NOMO-1 treated with dmso at 0.1 percent for 144 hours (cell line): ENCODE data around the gene PRRC2B.
"Not testable (repeated sequence)": the region's sequence is repeated elsewhere in the genome, so short reads cannot be mapped to it uniquely, and the experiment has no call there.

Experiments used
- DNase-seq: peaks from one replicate; lab custom pipeline; 2025; ENCODE audit not compliant: unreplicated experiment; lab: John Stamatoyannopoulos, UW

The PRRC2B gene

GRCh38 chr9:131386281-131386680 lies 7.6 kb upstream of the PRRC2B start:
- DNase-seq = no peak

DNA sequence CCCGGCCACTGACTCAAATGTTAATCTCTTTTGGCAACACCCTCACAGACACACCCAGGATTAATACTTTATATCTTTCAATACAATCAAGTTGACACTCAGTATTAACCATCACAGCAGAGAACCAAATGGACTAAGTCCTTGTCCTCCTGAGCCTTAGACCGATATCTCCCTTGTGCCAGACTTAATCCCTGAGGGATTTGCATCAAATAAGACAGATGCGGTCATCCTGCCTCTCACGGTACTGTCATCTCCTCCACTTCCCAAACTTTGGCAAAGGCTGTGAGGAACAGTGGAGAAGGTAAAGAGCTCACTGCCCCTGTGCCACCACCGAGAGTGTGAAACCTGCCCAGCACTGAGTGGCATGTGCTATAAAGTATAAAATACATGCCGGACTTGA lies 6.5 kb upstream of the PRRC2B start:
- no peak for DNase-seq

DNA sequence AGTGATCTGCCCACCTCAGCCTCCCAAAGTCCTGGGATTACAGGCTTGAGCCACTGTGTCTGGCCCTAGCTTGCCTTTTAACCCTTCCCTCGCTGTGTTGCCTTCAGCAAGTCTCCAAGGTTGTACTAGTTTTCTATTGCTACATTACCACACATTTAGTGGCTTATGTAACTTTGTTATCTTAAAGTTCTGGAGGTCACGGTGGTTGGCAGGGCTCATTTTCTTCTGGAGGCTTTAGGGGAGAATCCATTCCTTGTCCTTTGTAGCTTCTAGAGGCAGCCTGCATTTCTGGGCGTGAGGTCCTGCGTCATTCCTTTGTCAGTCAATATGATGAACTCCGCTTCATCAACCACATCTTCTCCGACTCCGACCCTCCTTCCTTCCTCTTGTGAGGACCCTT lies 2.9 kb upstream of the PRRC2B start:
- DNase-seq = no peak

DNA sequence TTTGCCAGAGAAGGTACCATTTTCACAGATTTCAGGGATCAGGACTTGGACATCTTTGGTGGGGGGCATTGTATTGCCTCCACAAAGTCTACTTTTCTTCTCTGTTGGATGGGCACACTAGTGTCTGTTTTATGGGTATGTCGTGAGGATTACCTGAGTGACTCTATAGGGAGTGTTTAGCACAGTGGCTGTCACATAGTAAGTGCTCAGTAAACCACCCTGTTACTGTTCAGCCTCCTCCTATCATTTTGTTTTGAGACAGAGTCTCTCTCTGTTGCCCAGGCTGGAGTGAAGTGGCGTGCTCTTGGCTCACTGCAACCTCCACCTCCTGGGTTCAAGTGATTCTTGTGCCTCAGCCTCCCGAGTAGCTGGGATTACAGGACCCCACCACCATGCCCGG lies 2.4 kb upstream of the PRRC2B start:
- DNase-seq = no peak

- DNase-seq = no peak
Measured at GRCh38 chr9:131394464-131395156, 724 bp downstream of the PRRC2B start.

DNA sequence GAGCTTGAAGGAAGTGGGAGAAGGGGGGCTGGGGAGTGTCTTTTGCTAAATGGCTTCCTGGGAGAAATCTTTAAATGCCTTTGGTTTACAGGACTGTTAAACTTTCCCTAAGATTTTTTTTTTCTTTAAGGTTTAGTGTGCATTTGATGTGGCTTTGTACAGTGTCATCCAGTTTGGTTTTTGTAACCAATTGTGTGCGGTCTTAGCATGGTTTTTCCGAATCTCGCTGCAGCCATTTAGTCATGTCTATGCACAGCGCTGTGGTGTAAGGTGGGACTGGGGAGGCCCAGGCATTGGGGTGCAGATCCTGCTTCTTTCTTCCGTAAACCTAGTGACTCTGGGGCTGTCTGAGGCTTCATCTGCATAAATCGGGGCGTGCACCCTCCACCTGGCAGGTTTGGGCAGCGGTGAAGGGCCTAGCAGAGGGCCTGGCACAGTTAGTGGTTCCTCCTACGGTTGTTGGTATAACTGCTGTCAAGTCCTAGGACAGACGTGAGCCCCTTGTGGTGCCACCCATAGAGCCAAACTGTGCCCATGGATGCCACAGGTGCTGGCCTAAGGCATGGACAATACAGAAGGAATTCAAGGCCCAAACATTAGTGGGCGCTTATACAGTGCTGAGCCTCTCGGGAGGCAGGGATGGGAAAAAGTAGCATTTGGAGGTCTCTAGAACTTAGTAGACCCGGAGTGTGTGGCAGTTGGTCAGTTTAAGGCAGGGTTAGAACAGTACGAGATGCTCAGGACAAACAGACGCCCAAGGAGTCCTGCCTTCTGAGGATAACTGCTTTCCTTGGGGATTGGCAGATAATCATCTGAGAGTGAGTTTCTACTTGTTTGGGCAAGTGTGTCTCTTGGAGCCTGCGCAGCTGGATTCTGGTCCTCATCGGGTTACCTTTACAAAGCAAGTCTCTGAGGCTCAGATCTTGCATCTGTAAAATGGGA lies 1.5 kb downstream of the PRRC2B start:
- peak; percentile 49 for DNase-seq

GRCh38 chr9:131396099-131396479 lies 2.2 kb downstream of the PRRC2B start:
- not testable (repeated sequence) for DNase-seq

DNA sequence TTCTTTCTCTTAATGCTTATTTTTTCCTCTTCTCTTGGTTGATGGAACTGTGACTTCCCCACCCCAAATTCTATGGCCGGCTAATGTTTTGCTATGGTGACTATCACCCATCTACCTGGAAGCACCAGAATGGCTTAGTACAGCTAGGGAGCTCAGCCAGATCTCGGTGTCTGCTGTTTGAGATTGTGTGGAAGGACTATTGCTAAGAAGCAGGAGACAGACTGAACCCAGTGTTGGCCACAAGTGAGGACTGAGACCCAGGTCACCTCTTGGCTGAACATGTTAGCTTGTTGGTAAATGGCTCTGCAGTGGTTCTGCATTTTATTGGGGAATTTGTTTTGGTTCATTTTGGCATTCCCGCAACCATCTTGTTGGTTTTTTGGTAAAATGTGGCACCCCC lies 2.7 kb downstream of the PRRC2B start:
- no peak for DNase-seq

DNA sequence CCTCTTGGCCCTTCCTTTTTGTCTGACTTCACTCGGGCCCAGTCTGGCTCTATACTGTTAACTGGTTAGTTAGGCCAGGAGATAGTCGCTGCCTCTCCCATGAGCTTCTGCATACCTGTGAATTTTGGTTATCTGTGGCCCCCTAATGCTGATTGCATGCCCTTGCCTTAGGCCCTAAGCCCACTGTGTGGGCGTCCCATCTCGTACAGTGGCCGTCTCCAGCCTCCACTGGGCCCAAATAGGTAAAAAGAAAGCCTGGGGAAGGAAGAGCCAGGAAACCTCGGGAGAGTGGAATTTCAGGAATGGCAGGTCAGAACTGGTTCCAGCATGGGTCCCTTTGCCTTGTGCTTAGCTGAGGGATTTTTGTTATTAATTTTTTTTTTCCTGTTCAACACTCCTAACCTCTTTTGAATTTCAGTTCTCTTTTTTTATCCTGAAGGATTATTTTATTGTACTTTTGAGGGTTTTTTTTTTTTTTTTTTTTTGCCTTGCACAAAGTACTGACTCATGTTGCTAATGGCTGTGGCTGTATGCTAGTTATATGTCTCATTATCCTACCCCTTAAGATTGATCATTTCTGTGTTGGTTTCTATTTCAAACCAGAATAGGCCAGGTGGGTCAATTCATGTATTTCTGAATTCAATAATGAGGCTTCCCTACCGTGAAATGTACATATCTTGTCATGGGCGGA lies 3.4 kb downstream of the PRRC2B start:
- DNase-seq = peak; percentile 21

- peak; percentile 41 for DNase-seq
Measured at GRCh38 chr9:131398204-131398603, 4.3 kb downstream of the PRRC2B start.

DNA sequence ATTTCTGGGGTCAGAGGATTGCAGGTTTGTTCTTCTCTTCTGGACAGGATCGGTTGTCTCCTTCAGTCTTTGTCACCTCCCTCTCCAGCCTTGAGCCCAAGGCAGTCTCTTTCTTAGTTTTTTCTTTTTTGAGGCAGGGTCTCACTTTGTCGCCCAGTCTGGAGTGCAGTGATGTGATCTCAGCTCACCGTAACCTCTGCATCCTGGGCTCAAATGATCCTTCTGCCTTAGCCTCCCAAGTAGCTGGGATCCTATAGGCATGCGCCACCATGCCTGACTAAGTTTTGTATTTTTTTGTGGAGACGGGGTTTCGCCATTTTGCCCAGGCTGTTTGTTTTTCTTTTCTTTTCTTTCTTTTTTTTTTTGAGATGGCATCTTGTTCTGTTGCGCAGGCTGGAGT lies 6.1 kb downstream of the PRRC2B start:
- no peak for DNase-seq

GRCh38 chr9:131400627-131401026 lies 6.7 kb downstream of the PRRC2B start:
- no peak for DNase-seq

DNA sequence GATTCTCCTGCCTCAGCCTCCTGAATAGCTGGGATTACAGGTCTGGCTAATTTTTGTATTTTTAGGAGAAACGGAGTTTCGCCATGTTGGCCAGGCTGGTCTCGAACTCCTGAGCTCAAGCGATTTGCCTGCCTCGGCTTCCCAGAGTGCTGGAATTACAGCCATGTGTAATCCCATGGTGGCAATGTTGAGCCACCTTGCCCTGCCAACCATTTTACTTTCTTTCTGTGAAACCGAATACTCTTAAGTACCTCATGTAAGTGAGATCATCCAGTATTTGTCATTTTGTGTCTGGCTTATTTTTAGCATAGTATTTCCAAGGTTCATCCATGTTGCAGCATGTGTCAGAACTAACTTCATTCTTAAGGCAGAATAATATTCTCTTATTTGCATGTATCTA lies 8.2 kb downstream of the PRRC2B start:
- no peak for DNase-seq

DNA sequence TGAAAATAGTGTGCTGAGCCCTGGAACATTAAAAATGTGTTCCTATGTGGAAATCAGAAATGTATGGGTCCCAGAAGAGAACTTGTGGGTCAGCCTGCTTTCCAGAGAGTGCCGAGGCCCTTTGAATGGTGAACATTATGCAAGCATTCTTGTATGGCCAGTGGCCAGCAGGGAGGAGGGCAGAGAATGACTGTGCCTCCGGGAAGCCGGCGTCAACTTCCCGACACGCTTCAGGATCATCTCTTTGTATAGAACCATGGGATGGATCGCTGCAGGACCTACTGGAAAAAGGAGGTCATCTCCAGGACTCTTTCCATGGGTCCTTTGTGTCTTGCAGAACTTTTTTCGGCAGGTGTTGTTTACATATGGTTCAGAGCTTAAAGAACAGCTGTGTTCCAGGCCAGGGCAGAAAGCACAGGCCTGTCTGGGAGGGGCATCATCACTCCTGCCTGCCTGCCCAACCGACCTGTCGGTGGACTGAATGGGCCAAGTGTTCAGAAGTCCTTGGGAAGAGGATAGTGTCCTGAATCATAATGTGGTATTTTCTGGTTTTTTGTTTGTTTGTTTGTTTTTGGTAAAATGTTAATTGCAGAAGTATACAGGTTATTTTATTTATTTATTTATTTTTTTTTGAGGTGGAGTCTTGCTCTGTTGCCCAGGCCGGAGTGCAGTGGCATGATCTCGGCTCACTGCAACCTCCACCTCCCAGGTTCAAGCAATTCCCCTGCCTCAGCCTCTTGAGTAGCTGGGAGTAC lies 9.0 kb downstream of the PRRC2B start:
- no peak for DNase-seq

DNA sequence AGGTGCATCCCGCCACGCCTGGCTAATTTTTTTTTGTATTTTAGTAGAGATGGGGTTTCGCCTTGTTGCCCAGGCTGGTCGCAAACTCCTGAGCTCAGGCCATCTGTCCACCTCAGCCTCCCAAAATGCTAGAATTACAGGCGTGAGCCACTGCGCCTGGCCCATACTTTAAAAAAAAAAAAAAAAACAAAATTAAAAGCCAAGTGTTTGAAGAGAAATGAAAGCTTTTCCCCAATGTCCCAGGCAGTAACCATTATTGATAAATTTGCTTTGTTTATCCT lies 9.5 kb downstream of the PRRC2B start:
- DNase-seq = no peak

GRCh38 chr9:131404581-131404980 lies 10.7 kb downstream of the PRRC2B start:
- DNase-seq = no peak

DNA sequence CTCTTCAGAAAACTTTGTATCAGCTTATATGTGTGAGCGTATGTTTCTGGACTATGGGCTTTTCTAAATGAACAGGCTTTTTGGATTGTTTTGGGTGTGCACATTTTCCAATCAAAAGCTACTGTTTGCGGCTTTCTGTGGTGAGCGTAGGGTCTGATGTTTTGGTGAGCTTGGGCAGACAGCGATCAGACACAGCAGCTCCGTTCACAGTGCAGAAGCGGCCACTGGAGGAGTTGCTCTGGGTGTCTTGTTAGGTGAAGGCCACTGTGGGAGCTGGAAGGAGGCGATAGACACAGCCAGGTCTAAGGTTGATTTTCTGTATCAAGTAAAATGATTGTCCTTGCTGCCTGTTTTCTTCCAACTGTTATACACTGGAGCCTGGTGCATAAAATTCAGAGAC lies 11.1 kb downstream of the PRRC2B start:
- no peak for DNase-seq

DNA sequence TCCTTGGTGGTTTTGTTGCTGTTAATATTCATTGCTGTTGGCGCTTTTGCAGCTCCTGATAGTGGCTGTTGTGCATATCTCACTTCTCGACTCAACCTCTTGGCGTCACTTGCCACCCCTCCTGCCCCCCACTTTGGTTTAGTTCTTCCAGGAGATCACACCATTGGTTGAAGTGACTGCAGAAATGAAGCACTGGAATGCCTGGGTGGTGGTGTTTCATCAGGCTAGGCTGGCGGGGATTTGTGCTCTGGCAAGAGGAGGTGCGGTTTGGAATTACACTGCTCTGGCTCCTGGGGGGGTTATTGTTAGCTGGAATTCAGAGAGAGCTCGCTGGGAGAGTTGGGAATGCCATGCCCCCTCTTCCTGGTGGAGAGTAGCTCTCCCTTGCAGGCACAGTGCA lies 11.5 kb downstream of the PRRC2B start:
- no peak for DNase-seq

GRCh38 chr9:131405858-131406537 lies 12.1 kb downstream of the PRRC2B start:
- DNase-seq = no peak

DNA sequence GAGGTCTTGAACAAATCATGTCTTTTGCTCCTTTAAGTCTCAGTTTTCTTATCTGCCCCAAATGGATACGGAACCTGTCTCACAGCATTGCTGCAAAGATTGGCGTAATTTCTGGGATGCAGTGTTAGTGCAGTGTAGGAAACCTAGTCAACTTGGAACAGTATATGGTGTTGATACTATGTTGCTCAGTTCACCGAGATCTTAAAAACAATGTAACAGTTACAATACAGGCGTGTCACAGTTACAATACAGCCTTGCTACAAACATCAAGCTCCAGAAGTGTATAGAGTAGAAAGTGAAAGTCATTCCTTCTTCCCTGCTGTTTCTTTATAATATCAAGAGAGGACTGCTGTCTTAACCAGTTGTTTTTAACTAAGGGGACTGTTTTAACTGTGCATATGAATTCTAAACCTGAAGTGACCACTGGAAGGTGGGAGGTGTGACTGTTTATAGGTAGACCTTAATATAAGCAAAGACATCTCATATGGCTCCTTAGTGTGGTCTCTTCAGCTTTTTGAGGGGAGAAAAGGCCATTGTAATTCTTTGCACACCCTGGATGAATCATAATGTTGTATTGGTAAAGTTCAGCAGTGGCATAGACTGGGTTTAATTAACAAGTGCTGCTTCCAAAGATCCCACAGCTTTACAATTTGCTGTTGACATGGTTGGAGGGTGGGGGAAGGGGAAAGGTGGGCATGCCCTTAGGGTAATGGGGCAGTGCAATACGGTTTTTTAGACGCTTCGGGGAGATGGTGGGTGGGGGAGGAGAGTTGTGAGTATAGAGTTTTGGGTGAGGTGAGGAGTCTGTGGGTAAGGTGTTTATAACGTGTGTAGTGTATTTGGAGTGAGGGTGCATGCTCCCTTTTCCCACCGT lies 12.9 kb downstream of the PRRC2B start:
- DNase-seq = no peak
